ENCODE data around the gene ZNF284.
"Not testable (repeated sequence)": the region's sequence is repeated elsewhere in the genome, so short reads cannot be mapped to it uniquely, and the experiment has no call there.

Gene ZNF284

GRCh38 chr19:44112802-44113137 lies 40.8 kb downstream of the ZNF284 start:
- no peak for DNase-seq

DNA sequence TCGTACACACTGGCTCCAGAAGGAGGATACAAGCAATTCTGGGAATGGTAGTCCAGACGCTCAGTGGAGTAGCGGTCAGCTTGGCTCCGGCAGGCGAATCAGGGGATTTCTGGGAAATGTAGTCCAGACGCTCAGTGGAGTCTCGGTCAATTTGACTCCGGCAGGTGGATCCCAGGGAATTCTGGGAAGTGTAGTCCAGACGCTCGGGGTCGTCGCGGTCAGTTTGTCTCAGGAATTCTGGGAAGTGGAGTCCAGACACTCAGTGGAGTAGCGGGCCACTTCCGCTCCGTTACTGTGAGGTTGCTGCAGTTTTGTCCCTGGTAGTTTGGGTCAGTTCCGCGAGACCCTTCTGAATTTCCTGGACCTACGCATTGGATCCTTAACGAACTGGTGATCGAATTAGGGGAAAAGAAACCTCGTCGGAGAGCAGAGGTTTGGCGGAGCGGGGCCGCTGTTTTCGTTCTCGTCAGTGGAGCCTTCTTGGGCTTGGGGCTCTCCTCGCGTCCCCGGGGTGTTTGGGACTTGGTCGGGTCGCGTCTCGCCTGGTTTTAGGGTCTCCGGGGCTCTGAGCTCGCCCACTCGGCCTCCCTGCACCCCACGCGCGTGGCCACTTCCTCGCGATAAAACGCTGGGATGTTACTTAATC lies 41.3 kb downstream of the ZNF284 start, which contains the start of gene ZNF225:
TSS of gene ZNF225 (plus strand) at position 262 of the 646 bp plus-strand sequence. CDS start 2,429 bp downstream, outside the sequence.
- DNase-seq: peak; percentile 99

GRCh38 chr19:44113784-44114390 lies 41.9 kb downstream of the ZNF284 start:
- peak; percentile 42 for DNase-seq

- DNase-seq: not testable (repeated sequence)
Measured at GRCh38 chr19:44121162-44121561, 49.2 kb downstream of the ZNF284 start.

DNA sequence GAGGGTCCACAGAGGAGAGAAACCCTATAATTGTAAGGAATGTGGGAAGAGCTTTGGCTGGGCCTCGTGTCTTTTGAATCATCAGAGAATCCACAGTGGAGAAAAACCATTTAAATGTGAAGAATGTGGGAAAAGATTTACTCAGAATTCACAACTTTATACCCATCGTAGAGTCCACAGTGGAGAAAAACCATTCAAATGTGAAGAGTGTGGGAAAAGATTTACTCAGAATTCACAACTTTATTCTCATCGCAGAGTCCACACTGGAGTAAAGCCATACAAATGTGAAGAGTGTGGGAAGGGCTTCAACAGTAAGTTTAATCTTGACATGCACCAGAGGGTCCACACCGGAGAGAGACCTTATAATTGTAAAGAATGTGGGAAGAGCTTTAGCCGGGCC lies 60.0 kb downstream of the ZNF284 start:
- no peak for DNase-seq
